K562 (cell line): Measurements from ENCODE around the gene CDS2. TPM values are rescaled to one million over a fixed set of nuclear protein-coding genes. Genes with fewer than 3 reads are reported as not detected.

Experiments
- ATAC-seq: fragments of 200-7000 bp; cut with Tn5 transposase; 3 replicates; pipeline ENCODE4 v1.9.1; 2020; ENCODE audit warnings: moderate library complexity
- BruUV-seq: library from RNA; stranded (reverse); fragments of 400-500 nt; replicated peaks from 2 replicates; lab custom pipeline; 2021; lab: Mats Ljungman, UMichigan
- CTCF ChIA-PET: fragments of 300-600 bp; formaldehyde crosslinking; extraction: SDS; loops from one replicate; lab custom pipeline; 2021; ENCODE audit warnings: low intra/inter-chr PET ratio; lab: Yijun Ruan, JAX
- POLR2A ChIA-PET: fragments of 300-600, 350-650 bp; sonication (Branson Sonifier 250); formaldehyde crosslinking; extraction: SDS; loops from one replicate; lab custom pipeline; 2021; ENCODE audit warnings: antibody characterized with exemption, inconsistent platforms; lab: Yijun Ruan, JAX
- DNase-seq, 4 experiments: peaks; one replicate each; pipeline versions ENCODE4 v3.0.0 to v3.0.0-alpha.2; 2011 to 2018; ENCODE audit warnings: low spot score in 3 of 4, mixed read lengths in 3 of 4; ENCODE audit errors: extremely low read depth in 1 of 4
- FAIRE-seq: peaks from 2 replicates; lab custom pipeline; 2011; peaks lifted over from hg19 to GRCh38; lab: Jason Lieb, UNC
- H2AFZ ChIP-seq: 2 replicates; pipeline ENCODE4 v1.6.0; 2011; ENCODE audit warnings: low read depth, low read length, control low read depth, inconsistent platforms
- H3K27ac ChIP-seq: fragments of 200-600 bp; 3 replicates; pipeline ENCODE4 v1.8.0; 2011; ENCODE audit warnings: low read depth, mild to moderate bottlenecking, control low read depth, inconsistent platforms, low read length, moderate library complexity, mixed read lengths; ENCODE audit errors: extremely low read depth
- H3K27me3 ChIP-seq, 2 experiments: fragments of 300-600 bp in 1 of 2; 2 replicates in 1 of 2; 3 replicates in 1 of 2; pipeline versions ENCODE4 v1.6.0 to v1.8.0; 2011; ENCODE audit warnings: inconsistent platforms in 2 of 2, low read length in 2 of 2, mild to moderate bottlenecking in 1 of 2, mixed read lengths in 1 of 2, moderate library complexity in 1 of 2; ENCODE audit not compliant: control insufficient read depth in 2 of 2, insufficient read depth in 2 of 2
- H3K36me3 ChIP-seq: fragments of 300-600 bp; 3 replicates; pipeline ENCODE4 v1.8.0; 2011; ENCODE audit warnings: mild to moderate bottlenecking, low read length, inconsistent platforms; ENCODE audit not compliant: control insufficient read depth, insufficient read depth
- H3K4me1 ChIP-seq, 2 experiments: fragments of 200-600 bp in 1 of 2; replicated peaks in 1 of 2; 2 replicates in 1 of 2; 3 replicates in 1 of 2; pipeline versions ENCODE4 v1.5.1 to v1.8.0; 2011; ENCODE audit warnings: inconsistent platforms in 2 of 2, low read length in 2 of 2, mild to moderate bottlenecking in 1 of 2, mixed read lengths in 1 of 2, moderate library complexity in 1 of 2; ENCODE audit not compliant: control insufficient read depth in 2 of 2, insufficient read depth in 2 of 2
- H3K4me2 ChIP-seq: 2 replicates; pipeline ENCODE4 v1.6.1; 2011; ENCODE audit warnings: low read length, control low read depth, inconsistent platforms, mixed read lengths; ENCODE audit not compliant: insufficient read depth
- H3K4me3 ChIP-seq: fragments of 200-600 bp; sonication (generic), shearing (Covaris generic); 2 replicates; pipeline ENCODE4 v1.5.1; 2016; ENCODE audit warnings: control low read depth, inconsistent platforms
- H3K79me2 ChIP-seq: fragments of 200-600 bp; 3 replicates; pipeline ENCODE4 v1.8.0; 2011; ENCODE audit warnings: low read length, inconsistent platforms; ENCODE audit not compliant: control insufficient read depth, insufficient read depth
- H3K9ac ChIP-seq, 2 experiments: 2 replicates each; pipeline versions ENCODE4 v1.6.0 to v1.6.1; 2011; ENCODE audit warnings: low read depth in 2 of 2, low read length in 2 of 2, control low read depth in 1 of 2, inconsistent platforms in 1 of 2, mild to moderate bottlenecking in 1 of 2, mixed read lengths in 1 of 2; ENCODE audit not compliant: insufficient read depth in 1 of 2
- H3K9me1 ChIP-seq: one replicate; pipeline ENCODE4 v1.6.0; 2011; ENCODE audit warnings: inconsistent platforms, mild to moderate bottlenecking, low read length, moderate library complexity; ENCODE audit not compliant: control insufficient read depth, insufficient read depth
- H3K9me3 ChIP-seq: replicated peaks from 2 replicates; pipeline ENCODE4 v1.5.1; 2011; ENCODE audit warnings: low read depth, low read length, inconsistent platforms; ENCODE audit not compliant: control insufficient read depth, insufficient read depth
- H4K20me1 ChIP-seq: replicated peaks from 2 replicates; pipeline ENCODE4 v1.6.1; 2011; ENCODE audit warnings: low read length, inconsistent platforms, mixed read lengths; ENCODE audit not compliant: control insufficient read depth, insufficient read depth
- SREBF2 ChIP-seq: sonication (generic); formaldehyde crosslinking; IDR thresholded peaks from 2 replicates; pipeline ENCODE4 v1.4.0; 2020; ENCODE audit warnings: mild to moderate bottlenecking, missing genetic modification reagents
- WGBS: fragments of 100-300 bp; shearing (Covaris generic); methylation state at CpG from one replicate; pipeline ENCODE4 v1.1.6; 2016; ENCODE audit warnings: low coverage, mixed read lengths; ENCODE audit not compliant: insufficient coverage; ENCODE audit errors: missing lambda C conversion rate; 5-methylcytosine and 5-hydroxymethylcytosine counted together
- in situ Hi-C: fragments of 300-500 bp; cut with MboI; formaldehyde crosslinking; loops from 4 replicates; pipeline ENCODE4 v1.15.0; 2018; ENCODE audit warnings: inconsistent platforms, mixed read lengths
- intact Hi-C: fragments of 100-400 bp; cut with micrococcal nuclease; formaldehyde crosslinking; loops from 2 replicates; pipeline ENCODE4 v1.14.2; 2022
- polyA plus RNA-seq, 8 experiments: library from polyadenylated mRNA; depleted of rRNA in 4 of 8; stranded (reverse) in 5 of 8; unstranded in 3 of 8; fragments of >200 nt; fragmentation: Nextera tagmentation in 2 of 8; fragmentation: Illumina TruSeq in 1 of 8; extraction: Ambion mirVana in 2 of 8; extraction: Trizol in 1 of 8; gene quantifications; 2 replicates each; pipeline versions ENCODE4 v1.2.1 to v1.2.3, GENCODE V29; 2011 to 2014; ENCODE audit warnings: inconsistent platforms in 1 of 8, missing spikeins in 1 of 8
- total RNA-seq, 7 experiments: library from RNA; depleted of rRNA in 6 of 7; stranded (reverse); fragments of >200 nt in 6 of 7; fragmentation: Illumina TruSeq in 2 of 7; extraction: Trizol in 2 of 7; gene quantifications; 2 replicates each; pipeline versions ENCODE4 v1.2.1 to v1.2.3, GENCODE V29; 2011 to 2021; ENCODE audit warnings: low replicate concordance in 1 of 7
- TF ChIP-seq, protein P1 (sequence below): fragments of 250-450 bp; sonication (Bioruptor Pico); IDR thresholded peaks from 2 replicates; pipeline ENCODE4 v1.4.0; 2020; ENCODE audit warnings: mild to moderate bottlenecking, moderate library complexity

CDS2 gene
- total and polyA plus RNA-seq, 9 of the 15 experiments (the other 6 are each of a cell fraction or from before 2014, with no cell fraction given), result 6.4 to 46.4 (median 12.2) TPM

GRCh38 chr20:5197847-5198650, 71.2 kb downstream of the CDS2 start:
- BruUV-seq, result no TSS peak
- intact Hi-C loops, result loop anchor here (10.0 kb wide), 1 partner anchor 593 kb away; no protein-coding TSS in a partner anchor

More at GRCh38 chr20:5197847-5198650, 71.2 kb downstream of the CDS2 start:
- Histone ChIP-seq H3K4me2 (no peak overlapping the region), H4K20me1 (no peaks in the 10 kb centered on the region), H3K36me3 (no peaks in the 10 kb centered on the region), H3K9ac (no peak overlapping the region), H2AFZ (no peak overlapping the region), H3K9me3 (no peaks in the 10 kb centered on the region), H3K9me1 (no peaks in the 10 kb centered on the region), H3K4me1 (no peaks in the 10 kb centered on the region; a peak in 1 of 5 replicates), H3K27me3 (no peaks in the 10 kb centered on the region), H3K27ac (no peak overlapping the region), H3K4me3 (no peak overlapping the region), H3K79me2 (no peaks in the 10 kb centered on the region)
- ATAC-seq, result no peak
- TF ChIP-seq, protein P1, sequence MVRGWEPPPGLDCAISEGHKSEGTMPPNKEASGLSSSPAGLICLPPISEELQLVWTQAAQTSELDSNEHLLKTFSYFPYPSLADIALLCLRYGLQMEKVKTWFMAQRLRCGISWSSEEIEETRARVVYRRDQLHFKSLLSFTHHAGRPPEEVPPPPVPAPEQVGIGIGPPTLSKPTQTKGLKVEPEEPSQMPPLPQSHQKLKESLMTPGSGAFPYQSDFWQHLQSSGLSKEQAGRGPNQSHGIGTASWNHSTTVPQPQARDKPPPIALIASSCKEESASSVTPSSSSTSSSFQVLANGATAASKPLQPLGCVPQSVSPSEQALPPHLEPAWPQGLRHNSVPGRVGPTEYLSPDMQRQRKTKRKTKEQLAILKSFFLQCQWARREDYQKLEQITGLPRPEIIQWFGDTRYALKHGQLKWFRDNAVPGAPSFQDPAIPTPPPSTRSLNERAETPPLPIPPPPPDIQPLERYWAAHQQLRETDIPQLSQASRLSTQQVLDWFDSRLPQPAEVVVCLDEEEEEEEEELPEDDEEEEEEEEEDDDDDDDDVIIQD (CRISPR knock-in tag), result no peak
- no peak for TF ChIP-seq SREBF2 (CRISPR knock-in tag)
- no peak for DNase-seq
- in situ Hi-C loops, result no loop called here
- 72% methylated on average over 6 of the region's 10 CpGs for WGBS
- CTCF ChIA-PET, result no interaction called here
- no peak for FAIRE-seq
- POLR2A ChIA-PET, result interaction anchor here (0.6 kb wide), 2 partner anchors 22 to 27 kb away, joined by 3 read pairs; no protein-coding TSS in a partner anchor
